Measurements from ENCODE around the gene ZNF81.
"Not testable (repeated sequence)": the region's sequence is repeated elsewhere in the genome, so short reads cannot be mapped to it uniquely, and the experiment has no call there.

The ZNF81 gene

DNA sequence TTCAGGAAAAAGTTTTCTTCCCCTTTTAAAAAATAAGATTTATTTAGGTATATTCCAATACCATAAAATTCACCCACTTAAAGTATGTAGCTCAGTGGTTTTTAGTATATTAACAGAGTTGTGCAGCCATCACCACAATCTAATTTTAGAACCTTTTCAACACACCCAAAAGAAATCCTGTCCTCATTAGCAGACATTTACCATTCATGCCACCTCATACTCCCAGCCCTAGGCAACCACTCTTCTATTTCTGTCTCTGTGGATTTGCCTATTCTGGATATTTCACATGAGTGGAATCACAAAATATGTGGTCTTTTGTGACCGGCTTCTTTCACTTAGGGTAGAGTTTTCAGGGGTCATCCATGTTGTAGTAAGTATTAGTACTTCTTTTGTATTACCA is 7.4 kb downstream of the ZNF81 start:
- no peak for DNase-seq (ENCODE audit: low read depth, low spot score)

DNA sequence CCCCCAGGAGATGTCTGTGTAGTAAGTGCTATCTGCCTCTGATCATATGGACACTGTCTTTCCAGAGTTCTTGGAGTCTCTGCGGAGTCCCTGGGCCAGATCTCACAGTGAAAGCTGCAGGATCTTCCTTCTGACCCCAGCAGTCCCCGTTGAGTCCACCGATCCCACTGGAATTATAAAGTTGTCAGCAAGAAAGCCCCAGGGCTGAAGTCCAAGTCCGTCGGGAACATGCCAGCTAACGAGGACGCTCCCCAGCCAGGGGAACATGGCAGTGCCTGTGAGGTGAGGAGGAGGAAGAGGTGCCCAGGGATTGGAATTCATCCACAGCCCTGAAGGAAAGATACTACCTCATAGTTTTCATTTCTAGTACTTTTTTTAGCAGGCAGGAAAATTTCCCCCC is 9.3 kb downstream of the ZNF81 start:
- no peak for DNase-seq (ENCODE audit: low read depth, low spot score)

DNA sequence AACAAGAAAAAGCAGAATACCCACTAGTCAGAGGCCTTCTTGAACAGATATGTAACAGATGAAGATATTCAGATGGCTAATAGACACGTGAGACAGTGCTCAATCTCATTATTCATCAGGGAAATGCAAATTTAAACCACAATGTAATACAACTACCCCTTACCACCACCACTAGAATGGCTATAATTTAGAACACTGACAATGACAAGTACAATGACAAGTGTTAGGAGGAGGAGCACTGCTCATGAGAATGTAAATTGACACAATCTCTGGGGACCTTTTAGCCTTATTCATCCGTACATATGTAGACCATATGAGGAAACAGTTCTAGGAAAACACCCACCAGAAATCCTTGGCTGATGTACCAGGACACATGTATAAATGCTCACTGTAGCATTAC is 13.1 kb downstream of the ZNF81 start:
- DNase-seq (ENCODE audit: low read depth, low spot score) = no peak

- not testable (repeated sequence) for DNase-seq (ENCODE audit: low read depth, low spot score)
Measured at GRCh38 chrX:47850389-47850788, 13.7 kb downstream of the ZNF81 start.

GRCh38 chrX:47850901-47851300 is 14.2 kb downstream of the ZNF81 start:
- no peak for DNase-seq (ENCODE audit: low read depth, low spot score)

DNA sequence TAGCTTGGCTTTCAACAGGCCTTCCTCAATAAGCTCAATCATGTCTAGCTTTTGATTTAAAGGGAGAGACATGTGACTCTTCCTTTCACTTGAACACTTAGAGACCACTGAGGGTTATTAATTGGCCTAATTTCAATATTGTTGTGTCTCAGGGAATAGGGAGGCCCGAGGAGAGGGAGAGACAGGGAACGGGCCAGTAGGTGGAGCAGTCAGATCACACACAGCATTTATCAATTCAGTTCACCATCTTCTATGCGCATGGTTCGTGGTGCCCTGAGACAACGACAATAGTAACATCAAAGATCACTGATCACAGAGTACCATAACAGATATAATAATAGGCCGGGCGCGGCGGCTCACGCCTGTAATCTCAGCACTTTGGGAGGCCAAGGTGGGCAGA is 17.8 kb downstream of the ZNF81 start:
- DNase-seq (ENCODE audit: low read depth, low spot score) = no peak

- no peak for DNase-seq (ENCODE audit: low read depth, low spot score)
Measured at GRCh38 chrX:47859686-47860085, 23.0 kb downstream of the ZNF81 start.

GRCh38 chrX:47862680-47863079 is 26.0 kb downstream of the ZNF81 start:
- DNase-seq (ENCODE audit: low read depth, low spot score) = no peak

GRCh38 chrX:47863187-47863586 is 26.5 kb downstream of the ZNF81 start:
- DNase-seq (ENCODE audit: low read depth, low spot score) = no peak

- no peak for DNase-seq (ENCODE audit: low read depth, low spot score)
Measured at GRCh38 chrX:47864300-47864699, 27.6 kb downstream of the ZNF81 start.

DNA sequence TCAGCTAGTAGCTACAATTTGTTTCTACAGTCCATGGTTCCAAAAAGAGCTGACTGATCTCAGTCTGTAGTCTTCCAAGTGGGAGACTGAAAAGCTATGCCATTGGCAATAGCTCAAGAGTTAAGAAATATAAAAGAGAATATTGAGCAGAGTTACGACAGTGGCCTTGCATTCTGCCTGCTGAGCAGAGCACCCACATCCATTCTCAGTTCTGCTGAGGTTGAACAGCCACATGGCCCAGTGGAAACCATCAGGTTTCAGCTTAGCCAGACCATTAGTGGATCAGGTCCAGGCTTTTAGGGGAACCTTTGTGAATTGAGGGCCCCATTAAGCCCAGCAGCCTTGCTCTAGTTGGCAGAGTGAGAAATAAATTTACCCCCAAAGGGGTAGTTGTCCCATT is 28.1 kb downstream of the ZNF81 start:
- DNase-seq (ENCODE audit: low read depth, low spot score) = no peak

DNA sequence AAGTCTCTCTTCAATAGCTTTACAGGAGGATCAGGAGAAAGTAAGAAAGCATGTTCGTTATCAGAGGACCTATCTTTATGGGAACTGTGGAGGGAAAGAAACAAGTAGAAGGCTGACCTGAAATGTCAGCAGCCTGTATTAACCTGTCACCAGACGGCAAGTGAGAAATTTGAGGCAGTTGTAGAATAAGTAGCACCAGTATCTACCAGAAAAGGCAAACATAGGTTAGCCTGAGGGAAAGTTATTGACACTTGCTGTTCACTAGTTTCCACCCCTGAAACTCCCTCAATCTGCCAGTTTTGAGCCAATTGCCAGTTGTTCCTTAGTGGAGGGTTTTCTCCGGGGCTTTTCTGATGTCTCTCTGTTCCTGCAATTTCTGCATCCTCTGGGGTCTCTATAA is 36.4 kb downstream of the ZNF81 start:
- DNase-seq (ENCODE audit: low read depth, low spot score) = no peak

GRCh38 chrX:47877327-47877726 is 40.6 kb downstream of the ZNF81 start:
- DNase-seq (ENCODE audit: low read depth, low spot score) = no peak

DNA sequence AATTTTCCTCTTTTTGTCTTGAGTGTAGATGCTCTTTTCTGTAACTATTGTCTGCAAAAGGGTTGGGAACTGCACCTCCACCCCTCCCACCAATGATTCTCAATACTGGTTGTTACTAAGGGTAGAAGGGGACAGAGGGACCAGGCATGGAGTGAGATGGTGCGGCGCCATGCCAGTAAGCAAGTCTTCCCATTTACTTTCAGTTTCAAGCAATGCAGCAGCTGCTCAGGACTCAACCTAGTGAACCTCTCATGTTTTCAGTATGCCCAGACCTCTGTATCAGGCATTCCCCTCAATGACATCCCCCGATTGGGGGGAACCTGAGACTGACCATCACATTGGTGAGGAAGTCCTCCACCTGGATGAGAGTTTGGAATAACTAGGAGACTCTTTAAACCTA is 41.5 kb downstream of the ZNF81 start:
- DNase-seq (ENCODE audit: low read depth, low spot score) = no peak

DNA sequence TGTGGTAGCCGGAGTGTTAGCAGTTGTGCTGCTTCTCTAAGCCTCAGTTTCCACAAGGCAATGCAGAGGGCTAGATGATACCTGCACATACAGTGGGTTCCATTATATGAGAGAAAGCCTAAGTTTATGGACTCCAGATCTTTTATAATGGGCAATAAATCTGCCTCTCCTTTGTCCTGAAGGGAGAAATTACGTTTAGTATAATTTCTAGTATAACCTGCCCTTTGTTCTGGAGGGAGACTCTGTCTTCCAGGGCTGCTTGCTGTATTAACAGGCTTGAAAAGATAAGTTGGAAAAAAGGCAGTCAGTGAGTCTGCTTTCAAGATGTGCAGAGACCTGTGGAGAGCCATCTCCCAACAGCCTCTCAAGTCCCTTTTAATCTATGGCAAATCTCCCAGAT is 42.8 kb downstream of the ZNF81 start:
- DNase-seq (ENCODE audit: low read depth, low spot score) = no peak

GRCh38 chrX:47880927-47881326 is 44.2 kb downstream of the ZNF81 start:
- DNase-seq (ENCODE audit: low read depth, low spot score) = no peak

DNA sequence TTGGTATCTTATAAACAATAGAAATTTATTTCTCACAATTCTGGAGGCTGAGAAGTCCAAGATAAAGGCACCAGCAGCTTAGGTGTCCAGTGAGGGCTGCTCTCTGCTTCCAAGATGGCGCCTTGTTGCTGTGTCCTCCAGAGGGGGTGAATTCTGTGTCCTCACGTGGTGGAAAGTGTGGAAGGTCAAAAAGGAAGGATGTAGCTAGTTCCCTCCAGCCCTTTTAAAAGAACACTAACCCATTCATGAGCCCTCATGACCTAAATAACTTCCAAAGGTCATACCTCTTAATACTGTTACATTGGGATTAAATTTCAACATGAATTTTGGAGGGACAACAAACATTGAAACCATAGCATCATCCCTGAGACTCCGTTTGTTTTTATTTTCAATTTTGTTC is 48.8 kb downstream of the ZNF81 start:
- DNase-seq (ENCODE audit: low read depth, low spot score) = no peak

GRCh38 chrX:47898024-47898423 is 61.3 kb downstream of the ZNF81 start:
- DNase-seq (ENCODE audit: low read depth, low spot score) = no peak

- no peak for DNase-seq (ENCODE audit: low read depth, low spot score)
Measured at GRCh38 chrX:47900833-47901232, 64.1 kb downstream of the ZNF81 start.

DNA sequence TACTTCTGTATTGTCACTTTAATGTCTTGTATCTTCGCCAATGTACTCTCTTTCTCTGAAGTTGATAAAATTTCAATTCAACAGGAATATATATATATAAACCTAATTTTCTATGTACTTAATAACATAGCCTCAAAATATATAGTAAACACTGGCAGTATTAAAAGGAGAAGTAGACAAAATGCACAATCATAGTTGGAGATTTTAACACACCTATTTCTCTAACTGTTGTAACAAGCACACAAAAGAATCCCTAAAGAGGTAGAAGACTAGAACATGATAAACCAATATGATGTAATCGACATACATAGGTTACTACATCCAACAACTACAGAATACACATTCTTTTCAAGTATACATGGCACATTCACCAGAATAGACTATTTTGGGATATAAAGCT is 65.5 kb downstream of the ZNF81 start:
- no peak for DNase-seq (ENCODE audit: low read depth, low spot score)

GRCh38 chrX:47915886-47916493 is 79.3 kb downstream of the ZNF81 start:
- no peak for DNase-seq (ENCODE audit: low read depth, low spot score)

DNA sequence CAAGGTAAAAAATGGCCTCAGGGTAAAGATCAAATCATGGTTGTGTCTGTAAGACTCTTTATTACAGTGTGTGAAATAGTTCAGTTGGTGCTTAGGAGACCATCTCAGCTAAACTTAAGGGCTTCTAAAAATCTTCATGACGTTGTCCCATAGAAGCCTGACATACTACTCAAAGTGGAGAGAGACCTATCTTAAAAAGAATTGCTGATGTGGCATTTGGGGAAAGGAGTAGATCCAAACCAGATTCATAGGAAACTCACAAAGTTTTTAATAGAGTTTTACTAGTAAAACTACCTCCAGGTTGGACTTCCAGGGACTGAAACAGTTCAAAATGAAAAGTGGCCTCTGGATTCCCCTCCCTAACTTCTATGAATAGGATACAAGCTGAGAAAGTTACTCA is 81.6 kb downstream of the ZNF81 start:
- DNase-seq (ENCODE audit: low read depth, low spot score) = no peak

DNA sequence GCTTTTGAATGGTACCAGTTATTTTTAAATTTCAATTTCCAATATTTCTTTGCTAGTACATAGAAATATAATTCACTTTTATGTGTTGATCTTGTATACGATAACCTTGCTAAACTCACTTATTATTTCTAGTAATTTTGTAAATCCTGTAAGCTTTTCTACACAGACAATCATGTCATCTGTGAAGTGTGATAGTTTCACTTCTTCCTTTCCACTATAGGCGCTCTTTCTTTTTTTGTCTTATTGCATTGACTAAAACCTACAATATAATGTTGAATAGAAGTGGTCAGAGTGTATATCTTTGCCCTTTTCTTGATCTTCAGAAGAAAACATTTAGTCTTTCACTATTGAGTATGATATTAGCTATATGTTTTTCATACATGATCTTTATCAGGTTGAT is 90.5 kb downstream of the ZNF81 start:
- DNase-seq (ENCODE audit: low read depth, low spot score) = no peak

DNA sequence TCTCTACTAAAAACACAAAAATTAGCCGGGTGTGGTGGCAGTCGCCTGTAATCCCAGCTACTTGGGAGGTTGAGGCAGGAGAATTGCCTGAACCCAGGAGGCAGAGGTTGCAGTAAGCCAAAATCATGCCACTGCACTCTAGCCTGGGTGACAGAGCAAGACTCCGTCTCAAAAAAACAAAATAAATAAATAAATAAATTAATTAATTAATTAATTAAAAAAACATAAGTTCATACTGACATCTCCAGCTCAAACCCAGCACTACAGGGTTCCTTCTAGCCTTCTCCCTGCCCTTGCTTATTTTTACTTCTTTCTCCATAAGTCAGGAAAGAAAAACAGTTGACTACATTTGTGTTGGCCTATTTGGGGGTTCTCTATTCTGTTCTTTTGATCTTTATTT is 95.3 kb downstream of the ZNF81 start:
- not testable (repeated sequence) for DNase-seq (ENCODE audit: low read depth, low spot score)
